Lower leg skin (tissue), 4 donors: ENCODE data around the gene HES3. TPM values are rescaled to one million over a fixed set of nuclear protein-coding genes. Genes with fewer than 3 reads are reported as not detected.
A peak's percentile ranks its signal among the peaks of the same experiment; 100 is the strongest.

ENCODE experiments used
- DNase-seq, 2 donors: peaks; one replicate each; pipeline ENCODE4 v3.0.0-alpha.2; 2019; ENCODE audit warnings: low spot score in 2 of 2
- H3K4me3 ChIP-seq: fragments of 200-600 bp; sonication (generic); 2 replicates; pipeline ENCODE4 v1.5.1; 2017; ENCODE audit warnings: mild to moderate bottlenecking, low read depth; ENCODE audit not compliant: poor library complexity, severe bottlenecking
- CTCF ChIP-seq, 3 donors: fragments of 450-650 bp; IDR thresholded peaks; one replicate each; pipeline ENCODE4 v1.5.1; 2016; ENCODE audit warnings: antibody characterized with exemption in 3 of 3, mild to moderate bottlenecking in 3 of 3, moderate library complexity in 2 of 3
- POLR2A ChIP-seq, 2 donors: fragments of 450-650 bp; IDR thresholded peaks; one replicate each; pipeline ENCODE4 v1.6.1; 2016 to 2017; ENCODE audit warnings: antibody characterized with exemption in 2 of 2, mild to moderate bottlenecking in 1 of 2, moderate library complexity in 1 of 2
- WGBS, 2 donors: methylation state at CpG; one replicate each; pipeline ENCODE4 v1.1.5; 2018; 5-methylcytosine and 5-hydroxymethylcytosine counted together
- intact Hi-C: fragments of 100-400 bp; cut with DNase I; formaldehyde crosslinking; loops from one replicate; pipeline ENCODE4 v1.15.0; 2023; ENCODE audit warnings: low total_unique reads
- total RNA-seq, 4 donors: library from RNA; depleted of rRNA; stranded (reverse); fragments of >200 nt; gene quantifications; one replicate each; pipeline ENCODE4 v1.1.0, GENCODE V29; 2016

Gene HES3
- total RNA-seq, 4 donors from 2014 or later = not detected

GRCh38 chr1:6260433-6260934 lies 16.5 kb downstream of the HES3 start:
- 3% methylated on average over 29 of the region's 61 CpGs; no CpG with 5 or more reads in 1 of the 2 donors for WGBS, 2 donors
- no peak for DNase-seq

GRCh38 chr1:6260961-6261614 lies 17.1 kb downstream of the HES3 start, which contains the start of gene GPR153:
GPR153 (minus strand) TSS chr1:6261098; CDS start chr1:6254905, 6,193 bp downstream.
- intact Hi-C loops = no loop called here
- DNase-seq = peak in 1 of 2 donors; percentile 92
- no peak for TF ChIP-seq POLR2A (IDR thresholded peaks at IDR 0.05)
- TF ChIP-seq CTCF (IDR thresholded peaks at IDR 0.05) = no peak
- WGBS, 2 donors = 2 to 9% methylated on average over 14 to 36 of the region's 78 CpGs
- H3K4me3 ChIP-seq = peak within 1 kb of the TSS; percentile 46

More at GRCh38 chr1:6260433-6260934, 16.5 kb downstream of the HES3 start:
- TF ChIP-seq CTCF (IDR thresholded peaks at IDR 0.05) = no peak
- H3K4me3 ChIP-seq = peak overlapping the region; percentile 46
- intact Hi-C loops = no loop called here

GRCh38 chr1:6261615-6261995 lies 17.6 kb downstream of the HES3 start:
- intact Hi-C loops = no loop called here
- 28 to 30% methylated on average over 8 to 13 of the region's 15 CpGs for WGBS, 2 donors
- H3K4me3 ChIP-seq = no peak overlapping the region
- TF ChIP-seq POLR2A (IDR thresholded peaks at IDR 0.05) (no peak), CTCF (IDR thresholded peaks at IDR 0.05) (no peak)
- DNase-seq = no peak

GRCh38 chr1:6262555-6263420 lies 18.8 kb downstream of the HES3 start:
- intact Hi-C loops = no loop called here
- 64 to 71% methylated on average over 20 of the region's 25 CpGs for WGBS, 2 donors
- DNase-seq = no peak
- no peak overlapping the region for H3K4me3 ChIP-seq
- TF ChIP-seq CTCF (IDR thresholded peaks at IDR 0.05) = no peak
- TF ChIP-seq POLR2A (IDR thresholded peaks at IDR 0.05) = no peak

GRCh38 chr1:6263716-6264115 lies 19.7 kb downstream of the HES3 start:
- TF ChIP-seq POLR2A (IDR thresholded peaks at IDR 0.05) (no peak), CTCF (IDR thresholded peaks at IDR 0.05) (no peak)
- 32 to 35% methylated on average over 7 of the region's 7 CpGs for WGBS, 2 donors
- no peak for DNase-seq
- intact Hi-C loops = no loop called here
- no peak overlapping the region for H3K4me3 ChIP-seq
